ENCODE measurements around the gene RAB17.

RAB17 gene

DNA sequence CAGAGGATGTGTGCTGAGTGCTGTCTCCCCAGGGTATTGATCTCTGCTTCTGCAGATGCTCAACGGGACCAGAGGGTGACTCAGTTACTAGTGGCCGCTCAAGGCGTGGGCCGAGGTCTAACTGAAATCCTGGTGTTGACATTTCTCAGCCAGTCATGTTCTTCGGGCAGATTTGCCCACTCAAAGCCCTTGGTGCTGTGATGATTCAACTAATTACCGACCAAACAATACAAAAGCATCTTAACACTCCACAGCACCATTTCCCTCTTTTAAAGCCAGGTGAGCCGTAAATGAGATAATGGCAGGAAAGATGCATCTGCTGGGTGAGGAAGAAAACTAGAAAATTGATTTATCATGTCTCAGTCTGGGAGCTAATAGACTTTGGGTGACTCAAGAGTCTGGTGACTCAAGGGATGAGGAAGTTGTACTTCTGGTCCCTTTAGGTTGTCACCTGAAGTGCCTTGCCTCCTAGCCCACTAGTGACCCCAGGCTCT is 56.8 kb downstream of the RAB17 start:
- no peak overlapping the region for H3K4me3 ChIP-seq (ENCODE audit: low read depth, low read length)
- peaks cover 26% of the 10 kb centered on the region for H3K4me1 ChIP-seq (ENCODE audit: control insufficient read depth, insufficient read depth, low read length, unreplicated experiment)
- H3K36me3 ChIP-seq (ENCODE audit: insufficient read depth, low read length) = peaks cover 39% of the 10 kb centered on the region
- no peaks in the 10 kb centered on the region for H3K27me3 ChIP-seq (ENCODE audit: insufficient read depth, low read length)
- peak overlapping the region; percentile 69 for H3K27ac ChIP-seq (ENCODE audit: low read depth, low read length)
- H2AFZ ChIP-seq (ENCODE audit: low read length, unreplicated experiment) = no peak overlapping the region
- H3K79me2 ChIP-seq (ENCODE audit: control insufficient read depth, insufficient read depth, low read length, unreplicated experiment) = no peaks in the 10 kb centered on the region

DNA sequence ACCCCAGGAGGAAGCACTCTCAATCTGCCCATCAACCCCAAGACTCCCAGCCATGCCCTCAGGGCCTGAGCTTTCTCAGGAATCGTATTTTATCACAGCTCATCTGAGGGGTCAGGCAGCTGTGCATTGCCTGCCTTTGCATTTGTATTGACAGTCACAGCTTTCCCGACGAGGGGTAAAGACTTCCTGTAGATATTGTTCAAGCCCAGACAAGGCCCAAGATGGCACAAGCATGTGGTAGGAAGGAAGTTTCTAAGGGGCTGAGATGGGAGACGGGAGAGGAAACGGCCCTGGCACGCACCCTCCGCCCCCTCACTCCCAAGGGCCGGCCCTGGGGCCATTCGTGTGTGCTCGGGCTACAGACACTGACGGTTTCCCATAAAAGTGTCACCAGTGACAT is 58.4 kb downstream of the RAB17 start:
- Histone ChIP-seq H3K4me1 (ENCODE audit: control insufficient read depth, insufficient read depth, low read length, unreplicated experiment) (peaks cover 26% of the 10 kb centered on the region), H3K4me3 (ENCODE audit: low read depth, low read length) (no peak overlapping the region), H3K36me3 (ENCODE audit: insufficient read depth, low read length) (peaks cover 43% of the 10 kb centered on the region), H3K27me3 (ENCODE audit: insufficient read depth, low read length) (no peaks in the 10 kb centered on the region), H2AFZ (ENCODE audit: low read length, unreplicated experiment) (no peak overlapping the region), H3K79me2 (ENCODE audit: control insufficient read depth, insufficient read depth, low read length, unreplicated experiment) (no peaks in the 10 kb centered on the region), H3K27ac (ENCODE audit: low read depth, low read length) (0 out of 2 replicates have a peak overlapping the region, but pooled peaks have one; percentile 5)

GRCh38 chr2:237530472-237531433 is 59.8 kb downstream of the RAB17 start:
- peaks cover 26% of the 10 kb centered on the region for H3K4me1 ChIP-seq (ENCODE audit: control insufficient read depth, insufficient read depth, low read length, unreplicated experiment)
- H3K79me2 ChIP-seq (ENCODE audit: control insufficient read depth, insufficient read depth, low read length, unreplicated experiment) = no peaks in the 10 kb centered on the region
- peaks cover 51% of the 10 kb centered on the region for H3K36me3 ChIP-seq (ENCODE audit: insufficient read depth, low read length)
- no peak overlapping the region for H2AFZ ChIP-seq (ENCODE audit: low read length, unreplicated experiment)
- no peak overlapping the region for H3K4me3 ChIP-seq (ENCODE audit: low read depth, low read length)
- H3K27ac ChIP-seq (ENCODE audit: low read depth, low read length) = no peak overlapping the region
- no peaks in the 10 kb centered on the region for H3K27me3 ChIP-seq (ENCODE audit: insufficient read depth, low read length)

DNA sequence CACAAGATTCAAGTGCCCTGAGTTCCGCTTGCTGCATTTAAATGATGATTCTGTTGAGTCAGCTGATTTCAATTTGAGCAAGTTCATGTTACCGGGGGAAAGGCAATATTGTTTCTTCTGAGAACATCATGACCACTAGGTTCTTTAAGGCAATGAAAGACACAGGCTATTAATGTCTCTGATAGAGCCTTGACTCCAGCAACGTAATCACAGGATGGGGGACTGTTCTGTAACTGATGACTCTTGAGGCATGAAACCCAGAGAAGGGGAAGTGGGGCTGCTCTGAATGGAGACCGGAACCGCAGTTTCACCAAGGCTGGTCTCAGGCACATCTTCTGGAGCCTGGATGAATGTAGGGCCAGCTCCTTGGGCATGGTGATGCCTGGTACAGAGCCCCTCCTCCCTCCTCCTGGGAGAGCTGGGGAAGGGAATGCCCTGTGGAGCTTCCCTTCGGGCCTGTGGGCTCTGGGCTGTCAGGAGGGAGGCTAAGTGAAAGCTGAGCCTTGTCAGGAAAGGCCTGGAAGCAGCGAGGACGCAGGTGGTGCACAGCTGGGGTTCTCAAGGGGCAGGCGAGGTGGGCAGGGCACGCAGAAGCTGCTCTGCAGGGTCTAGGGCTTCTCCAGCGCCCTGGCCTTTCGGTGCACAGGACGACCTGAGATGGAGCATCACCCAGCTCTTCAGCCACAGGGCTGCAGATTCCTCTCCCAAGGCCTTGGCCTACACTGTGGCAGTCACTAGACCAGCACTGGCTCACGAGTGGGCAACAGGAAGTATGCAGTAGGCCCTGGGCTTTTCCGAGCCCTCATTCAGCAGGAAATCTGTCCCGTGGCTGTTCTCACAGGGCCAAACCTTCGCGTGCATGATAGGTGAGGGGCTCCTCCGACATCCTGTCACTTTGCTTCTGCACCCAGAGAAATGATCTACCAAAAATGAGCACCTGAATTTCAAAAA is 60.8 kb downstream of the RAB17 start:
- Histone ChIP-seq H2AFZ (ENCODE audit: low read length, unreplicated experiment) (no peak overlapping the region), H3K4me1 (ENCODE audit: control insufficient read depth, insufficient read depth, low read length, unreplicated experiment) (peaks cover 26% of the 10 kb centered on the region), H3K36me3 (ENCODE audit: insufficient read depth, low read length) (peaks cover 54% of the 10 kb centered on the region), H3K4me3 (ENCODE audit: low read depth, low read length) (no peak overlapping the region), H3K27me3 (ENCODE audit: insufficient read depth, low read length) (no peaks in the 10 kb centered on the region), H3K79me2 (ENCODE audit: control insufficient read depth, insufficient read depth, low read length, unreplicated experiment) (no peaks in the 10 kb centered on the region), H3K27ac (ENCODE audit: low read depth, low read length) (no peak overlapping the region)

- H3K4me3 ChIP-seq (ENCODE audit: low read depth, low read length) = no peak overlapping the region
- peaks cover 47% of the 10 kb centered on the region for H3K36me3 ChIP-seq (ENCODE audit: insufficient read depth, low read length)
- no peak overlapping the region for H2AFZ ChIP-seq (ENCODE audit: low read length, unreplicated experiment)
- no peak overlapping the region for H3K27ac ChIP-seq (ENCODE audit: low read depth, low read length)
- no peaks in the 10 kb centered on the region for H3K27me3 ChIP-seq (ENCODE audit: insufficient read depth, low read length)
- peaks cover 13% of the 10 kb centered on the region for H3K4me1 ChIP-seq (ENCODE audit: control insufficient read depth, insufficient read depth, low read length, unreplicated experiment)
- H3K79me2 ChIP-seq (ENCODE audit: control insufficient read depth, insufficient read depth, low read length, unreplicated experiment) = no peaks in the 10 kb centered on the region
Observed at GRCh38 chr2:237527766-237528165, 62.8 kb downstream of the RAB17 start.

GRCh38 chr2:237527233-237527632 is 63.3 kb downstream of the RAB17 start:
- Histone ChIP-seq H3K79me2 (ENCODE audit: control insufficient read depth, insufficient read depth, low read length, unreplicated experiment) (no peaks in the 10 kb centered on the region), H3K27ac (ENCODE audit: low read depth, low read length) (no peak overlapping the region), H3K27me3 (ENCODE audit: insufficient read depth, low read length) (no peaks in the 10 kb centered on the region), H3K4me3 (ENCODE audit: low read depth, low read length) (no peak overlapping the region), H2AFZ (ENCODE audit: low read length, unreplicated experiment) (no peak overlapping the region), H3K36me3 (ENCODE audit: insufficient read depth, low read length) (peaks cover 42% of the 10 kb centered on the region), H3K4me1 (ENCODE audit: control insufficient read depth, insufficient read depth, low read length, unreplicated experiment) (peaks cover 8% of the 10 kb centered on the region)

GRCh38 chr2:237525559-237526157 is 64.9 kb downstream of the RAB17 start:
- H3K4me3 ChIP-seq (ENCODE audit: low read depth, low read length) = no peak overlapping the region
- H3K27me3 ChIP-seq (ENCODE audit: insufficient read depth, low read length) = no peaks in the 10 kb centered on the region
- no peaks in the 10 kb centered on the region for H3K79me2 ChIP-seq (ENCODE audit: control insufficient read depth, insufficient read depth, low read length, unreplicated experiment)
- H2AFZ ChIP-seq (ENCODE audit: low read length, unreplicated experiment) = no peak overlapping the region
- peaks cover 1% of the 10 kb centered on the region for H3K4me1 ChIP-seq (ENCODE audit: control insufficient read depth, insufficient read depth, low read length, unreplicated experiment)
- H3K27ac ChIP-seq (ENCODE audit: low read depth, low read length) = no peak overlapping the region
- peaks cover 41% of the 10 kb centered on the region for H3K36me3 ChIP-seq (ENCODE audit: insufficient read depth, low read length)

- Histone ChIP-seq H2AFZ (ENCODE audit: low read length, unreplicated experiment) (no peak overlapping the region), H3K79me2 (ENCODE audit: control insufficient read depth, insufficient read depth, low read length, unreplicated experiment) (no peaks in the 10 kb centered on the region), H3K27me3 (ENCODE audit: insufficient read depth, low read length) (no peaks in the 10 kb centered on the region), H3K27ac (ENCODE audit: low read depth, low read length) (no peak overlapping the region), H3K4me1 (ENCODE audit: control insufficient read depth, insufficient read depth, low read length, unreplicated experiment) (no peaks in the 10 kb centered on the region), H3K36me3 (ENCODE audit: insufficient read depth, low read length) (peaks cover 39% of the 10 kb centered on the region), H3K4me3 (ENCODE audit: low read depth, low read length) (no peak overlapping the region)
Observed at GRCh38 chr2:237524631-237525030, 65.9 kb downstream of the RAB17 start.
